GM12801 (cell line): ENCODE measurements around the gene UCP3.

Experiments
- TF ChIP-seq, protein P1 (sequence below): IDR thresholded peaks from one replicate; pipeline ENCODE4 v1.5.1; 2011; ENCODE audit warnings: control low read depth; ENCODE audit not compliant: insufficient read length; ENCODE audit errors: extremely low read depth

The UCP3 gene

DNA sequence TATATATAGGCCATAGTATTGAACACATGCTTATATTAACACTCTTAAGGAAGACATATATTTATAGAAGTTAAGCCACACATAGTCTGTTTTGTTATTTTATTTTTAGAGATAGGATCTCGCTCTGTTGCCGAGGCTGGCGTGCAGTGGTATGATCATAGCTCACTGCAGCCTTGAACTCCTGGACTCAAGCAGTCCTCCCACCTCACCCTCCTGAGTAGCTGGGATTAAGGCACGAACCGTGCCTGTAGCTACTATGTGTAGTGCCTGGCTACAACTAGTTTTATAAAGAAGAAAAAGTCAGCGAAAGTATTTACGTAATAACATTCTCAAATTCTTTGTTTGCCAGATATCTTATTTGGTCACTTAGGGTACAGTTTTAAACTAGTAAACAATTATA, 20.7 kb downstream of the UCP3 start:
- TF ChIP-seq, protein P1, sequence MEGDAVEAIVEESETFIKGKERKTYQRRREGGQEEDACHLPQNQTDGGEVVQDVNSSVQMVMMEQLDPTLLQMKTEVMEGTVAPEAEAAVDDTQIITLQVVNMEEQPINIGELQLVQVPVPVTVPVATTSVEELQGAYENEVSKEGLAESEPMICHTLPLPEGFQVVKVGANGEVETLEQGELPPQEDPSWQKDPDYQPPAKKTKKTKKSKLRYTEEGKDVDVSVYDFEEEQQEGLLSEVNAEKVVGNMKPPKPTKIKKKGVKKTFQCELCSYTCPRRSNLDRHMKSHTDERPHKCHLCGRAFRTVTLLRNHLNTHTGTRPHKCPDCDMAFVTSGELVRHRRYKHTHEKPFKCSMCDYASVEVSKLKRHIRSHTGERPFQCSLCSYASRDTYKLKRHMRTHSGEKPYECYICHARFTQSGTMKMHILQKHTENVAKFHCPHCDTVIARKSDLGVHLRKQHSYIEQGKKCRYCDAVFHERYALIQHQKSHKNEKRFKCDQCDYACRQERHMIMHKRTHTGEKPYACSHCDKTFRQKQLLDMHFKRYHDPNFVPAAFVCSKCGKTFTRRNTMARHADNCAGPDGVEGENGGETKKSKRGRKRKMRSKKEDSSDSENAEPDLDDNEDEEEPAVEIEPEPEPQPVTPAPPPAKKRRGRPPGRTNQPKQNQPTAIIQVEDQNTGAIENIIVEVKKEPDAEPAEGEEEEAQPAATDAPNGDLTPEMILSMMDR, result no peak

GRCh38 chr11:73983741-73984538, 24.9 kb downstream of the UCP3 start:
- TF ChIP-seq, protein P1, result no peak

DNA sequence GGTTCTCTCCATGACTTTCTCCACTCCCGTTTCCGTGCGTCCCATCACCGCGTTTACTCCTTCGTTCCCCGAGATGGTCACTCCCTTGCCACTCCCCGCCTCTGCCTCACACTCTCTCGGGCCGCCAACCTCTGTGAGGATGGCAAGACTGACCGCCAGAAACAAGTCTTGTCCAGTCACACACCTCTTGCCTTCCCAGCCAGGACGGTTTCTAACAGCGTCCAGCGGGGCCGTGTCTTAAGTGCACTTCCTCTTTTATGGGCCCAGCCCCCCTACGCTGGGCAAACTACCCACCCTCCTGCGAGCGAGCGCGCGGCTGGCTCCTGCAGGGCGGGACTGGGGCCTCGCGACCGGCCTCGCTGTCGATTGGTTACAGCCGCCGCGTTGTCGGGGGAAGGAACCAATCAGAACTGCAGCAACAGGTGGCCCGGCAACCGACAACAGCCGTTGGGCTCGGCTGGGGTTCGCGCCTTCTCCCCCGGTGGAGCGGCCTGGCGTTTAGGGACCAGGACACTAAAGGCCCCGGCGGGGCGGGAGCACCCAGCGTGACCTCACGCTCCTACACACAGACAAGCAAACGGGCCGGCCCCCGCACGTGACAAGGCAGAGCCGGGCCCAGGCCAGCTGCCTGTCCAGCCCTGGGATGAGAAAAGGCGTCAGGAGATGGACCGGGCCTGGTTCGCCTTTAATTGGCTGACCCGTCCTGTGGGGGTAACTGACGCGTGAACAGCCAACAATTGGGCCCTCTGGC, 25.7 kb downstream of the UCP3 start:
- TF ChIP-seq, protein P1, result no peak

GRCh38 chr11:73982595-73982989, 26.3 kb downstream of the UCP3 start, which contains the start of gene UCP2:
Gene UCP2, minus strand, starts transcription at chr11:73982843. Its CDS starts 4,465 bp downstream, at chr11:73978378.
- TF ChIP-seq, protein P1, result no peak

DNA sequence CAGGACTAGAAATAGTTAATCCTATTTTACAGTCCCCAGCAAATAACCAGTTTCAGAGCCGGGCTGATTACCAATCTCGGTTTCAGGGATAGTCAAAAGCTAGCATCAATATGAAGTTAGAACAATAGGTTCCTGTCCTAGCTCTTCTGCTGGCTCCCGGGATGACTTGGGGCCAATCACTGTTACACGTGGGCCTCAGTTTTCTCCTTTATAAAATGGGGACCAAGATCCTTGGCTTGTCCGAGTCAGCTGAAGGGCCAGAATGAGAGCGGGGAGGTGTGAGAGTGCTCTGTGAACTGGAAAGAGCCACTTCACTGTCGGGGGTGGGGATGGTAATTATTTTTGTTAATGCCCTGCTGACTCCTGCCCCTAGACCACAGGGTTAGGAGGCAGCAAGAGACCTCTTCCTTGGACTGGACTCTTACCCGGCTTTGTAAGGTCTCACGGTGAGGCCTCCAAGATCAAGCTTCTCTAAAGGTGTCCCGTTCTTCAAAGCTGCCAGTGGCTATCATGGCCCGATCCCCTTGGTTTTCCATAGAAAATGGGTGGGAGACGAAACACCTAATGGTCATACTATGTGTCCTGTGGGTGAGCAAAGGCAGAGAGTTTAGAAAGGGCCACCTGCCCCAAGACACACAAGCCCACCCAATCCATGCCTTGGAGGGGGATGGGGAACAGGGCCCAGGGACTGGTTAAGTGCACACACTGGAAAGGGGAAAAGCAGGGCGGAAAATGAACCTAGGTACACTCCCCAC, 27.7 kb downstream of the UCP3 start:
- TF ChIP-seq, protein P1, result no peak

- TF ChIP-seq, protein P1, result no peak
These were observed 28.6 kb downstream of the UCP3 start for GRCh38 chr11:73980001-73980961.
